Body of pancreas (tissue), 4 donors: ENCODE results near the gene ENAH.

Source experiments
- CTCF ChIP-seq, 7 experiments: fragments of 450-650 bp in 4 of 7; fragments of 200-600 bp in 3 of 7; sonication (generic) in 3 of 7; IDR thresholded peaks; one replicate each; pipeline ENCODE4 v1.5.1; 2016 to 2019; ENCODE audit warnings: antibody characterized with exemption in 7 of 7
- POLR2A ChIP-seq, 3 donors: fragments of 450-650 bp; IDR thresholded peaks; one replicate each; pipeline ENCODE4 v1.6.1; 2016; ENCODE audit warnings: antibody characterized with exemption in 3 of 3, mild to moderate bottlenecking in 2 of 3

- TF ChIP-seq CTCF (IDR thresholded peaks at IDR 0.05) (no peak), POLR2A (IDR thresholded peaks at IDR 0.05) (no peak)
These were observed 107.3 kb downstream of the ENAH start for GRCh38 chr1:225545649-225546048.
